HCT116 (cell line): Measurements from ENCODE around the gene RASGEF1C.

ENCODE experiments used
- CTCF ChIP-seq, 3 experiments: fragments of 200-600 bp in 1 of 3; sonication (generic) in 1 of 3; IDR thresholded peaks in 2 of 3; conservative IDR thresholded peaks in 1 of 3; 2 replicates each; pipeline ENCODE4 v1.5.1; 2012 to 2017; ENCODE audit warnings: low read depth in 2 of 3, low read length in 2 of 3, antibody characterized with exemption in 1 of 3, borderline replicate concordance in 1 of 3, control low read depth in 1 of 3, mild to moderate bottlenecking in 1 of 3, mixed read lengths in 1 of 3, mixed run types in 1 of 3, moderate library complexity in 1 of 3; ENCODE audit not compliant: insufficient read depth in 1 of 3
- EGR1 ChIP-seq: IDR thresholded peaks from 2 replicates; pipeline ENCODE4 v1.6.1; 2012; ENCODE audit warnings: low read depth
- EZH2 ChIP-seq: fragments of 200-600 bp; sonication (generic); IDR thresholded peaks from 2 replicates; pipeline ENCODE4 v1.6.1; 2017; ENCODE audit warnings: antibody characterized with exemption, mixed run types
- EZH2phosphoT487 ChIP-seq: fragments of 200-600 bp; IDR thresholded peaks from 2 replicates; pipeline ENCODE4 v1.6.1; 2018; ENCODE audit warnings: antibody characterized with exemption, borderline replicate concordance
- MAX ChIP-seq: IDR thresholded peaks from 2 replicates; pipeline ENCODE4 v1.6.1; 2012
- POLR2A ChIP-seq: IDR thresholded peaks from 2 replicates; pipeline ENCODE4 v1.7.0; 2011; ENCODE audit warnings: borderline replicate concordance; ENCODE audit not compliant: insufficient read depth, insufficient read length; ENCODE audit errors: extremely low read depth
- POLR2AphosphoS5 ChIP-seq: IDR thresholded peaks from 2 replicates; pipeline ENCODE4 v1.6.1; 2011; ENCODE audit warnings: mild to moderate bottlenecking, low read depth, low read length, moderate library complexity
- RAD21 ChIP-seq: IDR thresholded peaks from 2 replicates; pipeline ENCODE4 v1.6.1; 2012; ENCODE audit warnings: low read depth, mild to moderate bottlenecking
- REST ChIP-seq: IDR thresholded peaks from 2 replicates; pipeline ENCODE4 v1.6.1; 2012; ENCODE audit warnings: low read depth
- TCF7L2 ChIP-seq: IDR thresholded peaks from 2 replicates; pipeline ENCODE4 v1.7.0; 2011; ENCODE audit warnings: borderline replicate concordance, inconsistent platforms; ENCODE audit not compliant: insufficient read depth, insufficient read length; ENCODE audit errors: extremely low read depth
- YY1 ChIP-seq: IDR thresholded peaks from 2 replicates; pipeline ENCODE4 v1.6.1; 2011; ENCODE audit warnings: low read length, low read depth, moderate library complexity, mild to moderate bottlenecking; ENCODE audit not compliant: insufficient replicate concordance; ENCODE audit errors: extremely low read depth
- TF ChIP-seq, protein P1 (sequence below): IDR thresholded peaks from 2 replicates; pipeline ENCODE4 v1.6.1; 2011; ENCODE audit warnings: mild to moderate bottlenecking, low read length, moderate library complexity; ENCODE audit not compliant: insufficient replicate concordance; ENCODE audit errors: extremely low read depth

GRCh38 chr5:180107005-180107404 is 102.0 kb downstream of the RASGEF1C start:
- TF ChIP-seq CTCF (IDR thresholded peaks at IDR 0.05 in 2 of 3, conservative IDR thresholded peaks at IDR 0.05 in 1 of 3; ENCODE audit: borderline replicate concordance in 1 of 3, insufficient read depth in 1 of 3, low read depth in 2 of 3, low read length in 2 of 3), result no peak
- TF ChIP-seq TCF7L2, result no peak
- TF ChIP-seq POLR2A, result no peak
- TF ChIP-seq POLR2AphosphoS5, result no peak
- no peak for TF ChIP-seq MAX
- TF ChIP-seq, protein P1, sequence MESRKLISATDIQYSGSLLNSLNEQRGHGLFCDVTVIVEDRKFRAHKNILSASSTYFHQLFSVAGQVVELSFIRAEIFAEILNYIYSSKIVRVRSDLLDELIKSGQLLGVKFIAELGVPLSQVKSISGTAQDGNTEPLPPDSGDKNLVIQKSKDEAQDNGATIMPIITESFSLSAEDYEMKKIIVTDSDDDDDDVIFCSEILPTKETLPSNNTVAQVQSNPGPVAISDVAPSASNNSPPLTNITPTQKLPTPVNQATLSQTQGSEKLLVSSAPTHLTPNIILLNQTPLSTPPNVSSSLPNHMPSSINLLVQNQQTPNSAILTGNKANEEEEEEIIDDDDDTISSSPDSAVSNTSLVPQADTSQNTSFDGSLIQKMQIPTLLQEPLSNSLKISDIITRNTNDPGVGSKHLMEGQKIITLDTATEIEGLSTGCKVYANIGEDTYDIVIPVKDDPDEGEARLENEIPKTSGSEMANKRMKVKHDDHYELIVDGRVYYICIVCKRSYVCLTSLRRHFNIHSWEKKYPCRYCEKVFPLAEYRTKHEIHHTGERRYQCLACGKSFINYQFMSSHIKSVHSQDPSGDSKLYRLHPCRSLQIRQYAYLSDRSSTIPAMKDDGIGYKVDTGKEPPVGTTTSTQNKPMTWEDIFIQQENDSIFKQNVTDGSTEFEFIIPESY, result no peak
- no peak for TF ChIP-seq EGR1
- TF ChIP-seq YY1, result no peak
- TF ChIP-seq REST, result no peak
- TF ChIP-seq EZH2phosphoT487, result no peak
- no peak for TF ChIP-seq EZH2
- no peak for TF ChIP-seq RAD21
